Measurements from ENCODE around the gene FSTL5. TPM values are rescaled to one million over a fixed set of nuclear protein-coding genes. Genes with fewer than 3 reads are reported as not detected.

The FSTL5 gene
- total RNA-seq, 4 donors from 2014 or later: 0.33 to 1.1 TPM; not detected in 2

- Histone ChIP-seq H3K27me3 (no peaks in the 10 kb centered on the region), H3K9me3 (no peaks in the 10 kb centered on the region), H3K27ac (no peak overlapping the region), H3K4me1 (no peaks in the 10 kb centered on the region), H3K36me3 (no peaks in the 10 kb centered on the region), H3K4me3 (replicated peaks in 1 of 3) (no peak overlapping the region)
- 62 to 80% methylated on average over 5 of the region's 5 CpGs for WGBS, 2 donors
- no peak for DNase-seq
- TF ChIP-seq POLR2A (IDR thresholded peaks at IDR 0.05): no peak
- TF ChIP-seq CTCF (IDR thresholded peaks at IDR 0.05): no peak
- intact Hi-C loops (cut with DNase I): no loop called here
Observed at GRCh38 chr4:161813389-161813788, 350.4 kb downstream of the FSTL5 start.

- Histone ChIP-seq H3K4me3 (replicated peaks in 1 of 3) (no peak overlapping the region), H3K36me3 (no peaks in the 10 kb centered on the region), H3K4me1 (no peaks in the 10 kb centered on the region), H3K9me3 (no peaks in the 10 kb centered on the region), H3K27ac (no peak overlapping the region), H3K27me3 (no peaks in the 10 kb centered on the region)
- no peak for DNase-seq
- WGBS, 2 donors: 84 to 96% methylated on average over 2 of the region's 2 CpGs
- intact Hi-C loops (cut with DNase I): no loop called here
- TF ChIP-seq CTCF (IDR thresholded peaks at IDR 0.05) (no peak), POLR2A (IDR thresholded peaks at IDR 0.05) (no peak)
Observed at GRCh38 chr4:161803171-161803570, 360.6 kb downstream of the FSTL5 start.

GRCh38 chr4:161799710-161800109 is 364.1 kb downstream of the FSTL5 start:
- Histone ChIP-seq H3K27ac (no peak overlapping the region), H3K9me3 (no peaks in the 10 kb centered on the region), H3K27me3 (no peaks in the 10 kb centered on the region), H3K36me3 (no peaks in the 10 kb centered on the region), H3K4me3 (replicated peaks in 1 of 3) (no peak overlapping the region), H3K4me1 (no peaks in the 10 kb centered on the region)
- no peak for DNase-seq
- WGBS, 2 donors: 76 to 81% methylated on average over 3 of the region's 3 CpGs
- TF ChIP-seq CTCF (IDR thresholded peaks at IDR 0.05) (no peak), POLR2A (IDR thresholded peaks at IDR 0.05) (no peak)
- intact Hi-C loops (cut with DNase I): no loop called here

- TF ChIP-seq CTCF (IDR thresholded peaks at IDR 0.05) (no peak), POLR2A (IDR thresholded peaks at IDR 0.05) (no peak)
- Histone ChIP-seq H3K4me1 (no peaks in the 10 kb centered on the region), H3K27me3 (no peaks in the 10 kb centered on the region), H3K27ac (no peak overlapping the region), H3K4me3 (replicated peaks in 1 of 3) (no peak overlapping the region), H3K9me3 (no peaks in the 10 kb centered on the region), H3K36me3 (no peaks in the 10 kb centered on the region)
- DNase-seq: no peak
- WGBS, 2 donors: 84 to 87% methylated on average over 4 of the region's 4 CpGs
- intact Hi-C loops (cut with DNase I): no loop called here
Observed at GRCh38 chr4:161792991-161793390, 370.8 kb downstream of the FSTL5 start.

GRCh38 chr4:161791796-161792556 is 371.8 kb downstream of the FSTL5 start:
- H3K27ac ChIP-seq: no peak overlapping the region
- H3K36me3 ChIP-seq: no peaks in the 10 kb centered on the region
- no peaks in the 10 kb centered on the region for H3K9me3 ChIP-seq
- TF ChIP-seq POLR2A (IDR thresholded peaks at IDR 0.05) (no peak), CTCF (IDR thresholded peaks at IDR 0.05) (no peak)
- DNase-seq: no peak
- no peaks in the 10 kb centered on the region for H3K4me1 ChIP-seq
- intact Hi-C loops (cut with DNase I): no loop called here
- H3K4me3 ChIP-seq (replicated peaks in 1 of 3): no peak overlapping the region
- no peaks in the 10 kb centered on the region for H3K27me3 ChIP-seq
- WGBS, 2 donors: 91 to 96% methylated on average over 11 to 13 of the region's 13 CpGs
